GM21737 (cell line): ENCODE measurements around the gene GNG10.

Experiments used
- ATAC-seq: cut with Tn5 transposase; IDR thresholded peaks from one replicate; pipeline ENCODE4 v1.9.1; 2021; ENCODE audit warnings: mild to moderate bottlenecking, moderate library complexity; ENCODE audit not compliant: unreplicated experiment

GNG10 gene

DNA sequence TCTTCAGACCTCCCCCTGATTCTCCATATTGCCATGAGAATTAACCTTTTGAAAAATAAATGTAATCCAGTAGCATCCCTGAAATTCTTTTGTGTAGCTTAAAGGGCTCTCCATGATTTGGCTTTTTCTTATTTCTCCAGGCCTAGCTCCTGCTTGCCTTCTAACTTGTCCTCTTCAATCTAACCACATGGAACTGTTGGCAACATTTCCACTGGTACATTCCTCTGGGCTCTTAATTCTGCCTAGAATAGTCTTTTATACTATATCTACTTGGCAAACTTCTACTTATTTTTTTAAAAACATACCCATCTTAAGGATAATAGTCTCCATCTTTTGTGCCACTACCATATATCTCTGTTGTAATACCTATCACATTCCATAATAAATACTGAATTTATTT is 54.1 kb downstream of the GNG10 start:
- no peak for ATAC-seq

- ATAC-seq = no peak
Observed at GRCh38 chr9:111719541-111719940, 58.1 kb downstream of the GNG10 start.
